Ovary (tissue), 3 donors: ENCODE data around the gene GRID2.

Experiments
- EP300 ChIP-seq: sonication (generic); formaldehyde crosslinking; IDR thresholded peaks from one replicate; pipeline ENCODE4 v1.6.1; 2017; ENCODE audit warnings: antibody characterized with exemption
- POLR2A ChIP-seq: fragments of 450-650 bp; IDR thresholded peaks from one replicate; pipeline ENCODE4 v1.6.1; 2017; ENCODE audit warnings: antibody characterized with exemption, mild to moderate bottlenecking, moderate library complexity
- TF ChIP-seq, protein P1 (sequence below), 3 donors: fragments of 450-650 bp in 2 of 3; fragments of 200-600 bp in 1 of 3; IDR thresholded peaks; one replicate each; pipeline versions ENCODE4 v1.5.1 to v1.8.0; 2016 to 2022; ENCODE audit warnings: antibody characterized with exemption in 3 of 3, mild to moderate bottlenecking in 1 of 3
- donor health status: DM: no; HTN: no; CAD: no.

DNA sequence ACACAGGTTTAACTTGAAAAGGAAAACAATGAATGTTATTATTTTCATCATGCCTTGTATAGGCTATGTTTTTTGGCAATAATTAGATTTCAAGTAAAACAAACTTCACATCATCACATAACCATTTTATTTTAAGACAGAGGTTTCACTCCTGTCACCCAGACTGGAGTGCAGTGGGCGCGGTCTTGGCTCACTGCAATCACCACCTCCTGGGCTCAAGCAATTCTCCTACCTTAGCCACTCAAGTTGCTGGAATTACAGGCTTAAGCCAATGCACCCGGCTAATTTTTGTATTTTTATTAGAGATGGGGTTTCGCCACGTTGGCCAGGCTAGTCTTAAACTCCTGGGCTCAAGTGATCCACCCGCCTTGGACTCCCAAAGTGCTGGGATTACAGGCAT lies 866.2 kb downstream of the GRID2 start:
- TF ChIP-seq, protein P1, sequence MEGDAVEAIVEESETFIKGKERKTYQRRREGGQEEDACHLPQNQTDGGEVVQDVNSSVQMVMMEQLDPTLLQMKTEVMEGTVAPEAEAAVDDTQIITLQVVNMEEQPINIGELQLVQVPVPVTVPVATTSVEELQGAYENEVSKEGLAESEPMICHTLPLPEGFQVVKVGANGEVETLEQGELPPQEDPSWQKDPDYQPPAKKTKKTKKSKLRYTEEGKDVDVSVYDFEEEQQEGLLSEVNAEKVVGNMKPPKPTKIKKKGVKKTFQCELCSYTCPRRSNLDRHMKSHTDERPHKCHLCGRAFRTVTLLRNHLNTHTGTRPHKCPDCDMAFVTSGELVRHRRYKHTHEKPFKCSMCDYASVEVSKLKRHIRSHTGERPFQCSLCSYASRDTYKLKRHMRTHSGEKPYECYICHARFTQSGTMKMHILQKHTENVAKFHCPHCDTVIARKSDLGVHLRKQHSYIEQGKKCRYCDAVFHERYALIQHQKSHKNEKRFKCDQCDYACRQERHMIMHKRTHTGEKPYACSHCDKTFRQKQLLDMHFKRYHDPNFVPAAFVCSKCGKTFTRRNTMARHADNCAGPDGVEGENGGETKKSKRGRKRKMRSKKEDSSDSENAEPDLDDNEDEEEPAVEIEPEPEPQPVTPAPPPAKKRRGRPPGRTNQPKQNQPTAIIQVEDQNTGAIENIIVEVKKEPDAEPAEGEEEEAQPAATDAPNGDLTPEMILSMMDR (IDR thresholded peaks at IDR 0.05), result no peak
- TF ChIP-seq EP300 (no peak), POLR2A (no peak)
